RCC 7860 (cell line): Measurements from ENCODE around the gene KLHL26.

Source experiments
- DNase-seq: peaks from one replicate; pipeline ENCODE4 v3.0.0-alpha.2; 2015; ENCODE audit warnings: low spot score
- FAIRE-seq: peaks from 2 replicates; lab custom pipeline; 2012; peaks lifted over from hg19 to GRCh38; lab: Jason Lieb, UNC

The KLHL26 gene

DNA sequence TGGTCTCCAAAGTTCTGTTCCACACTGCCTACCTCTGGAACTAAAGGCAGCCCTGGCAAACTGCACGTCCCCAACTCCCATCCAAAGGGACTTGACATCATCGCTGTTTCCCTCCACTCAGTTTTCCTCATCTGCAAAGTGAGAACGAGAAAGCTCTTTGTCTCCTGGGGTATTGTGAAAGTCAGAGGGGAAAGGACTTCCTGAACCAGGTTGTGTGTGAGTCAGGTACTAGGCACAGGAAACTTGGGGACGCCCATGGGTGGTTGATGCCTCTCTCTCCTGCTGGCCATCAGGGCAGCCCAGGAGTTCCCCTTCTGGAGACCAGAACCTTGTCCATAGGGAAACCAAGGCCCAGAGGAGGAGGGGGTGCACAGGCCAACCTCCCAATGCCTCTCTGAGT lies 35.0 kb upstream of the KLHL26 start:
- DNase-seq (no peak), FAIRE-seq (no peak)

DNA sequence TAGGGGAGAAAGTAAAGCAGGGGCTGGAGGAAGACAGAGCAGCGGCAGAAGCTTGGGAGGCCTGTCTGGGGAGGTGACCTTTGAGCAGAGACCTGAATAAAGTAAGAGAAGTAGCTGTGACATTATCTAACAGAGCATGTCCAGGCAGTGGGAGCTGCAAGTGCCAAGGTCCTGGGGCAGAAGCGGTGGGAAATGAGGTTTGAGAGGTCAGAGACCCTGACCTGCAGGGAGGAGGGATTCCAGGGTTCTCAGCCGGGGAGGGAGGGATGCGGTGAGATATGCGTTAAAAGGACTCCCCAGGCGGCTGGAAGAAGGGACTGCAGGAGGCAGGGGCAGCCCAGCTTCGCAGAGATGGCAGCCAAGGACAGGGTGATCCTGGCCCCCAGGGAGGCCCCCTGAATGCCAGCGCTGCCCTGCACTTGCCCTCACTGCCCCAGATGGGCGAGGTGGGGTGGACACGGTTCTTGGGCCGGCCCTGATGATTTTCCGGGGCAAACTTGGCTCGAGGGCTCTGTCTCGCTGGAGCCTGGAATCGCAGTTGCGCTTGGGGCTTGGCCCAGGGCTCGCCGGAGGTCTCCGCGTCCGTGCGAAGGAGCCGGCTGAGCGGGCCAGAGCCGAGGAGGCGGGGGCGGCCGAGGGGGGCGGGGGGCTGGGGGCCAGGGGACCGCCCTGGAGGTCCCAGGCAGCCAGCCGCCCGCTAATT lies 33.4 kb upstream of the KLHL26 start:
- no peak for DNase-seq
- no peak for FAIRE-seq

DNA sequence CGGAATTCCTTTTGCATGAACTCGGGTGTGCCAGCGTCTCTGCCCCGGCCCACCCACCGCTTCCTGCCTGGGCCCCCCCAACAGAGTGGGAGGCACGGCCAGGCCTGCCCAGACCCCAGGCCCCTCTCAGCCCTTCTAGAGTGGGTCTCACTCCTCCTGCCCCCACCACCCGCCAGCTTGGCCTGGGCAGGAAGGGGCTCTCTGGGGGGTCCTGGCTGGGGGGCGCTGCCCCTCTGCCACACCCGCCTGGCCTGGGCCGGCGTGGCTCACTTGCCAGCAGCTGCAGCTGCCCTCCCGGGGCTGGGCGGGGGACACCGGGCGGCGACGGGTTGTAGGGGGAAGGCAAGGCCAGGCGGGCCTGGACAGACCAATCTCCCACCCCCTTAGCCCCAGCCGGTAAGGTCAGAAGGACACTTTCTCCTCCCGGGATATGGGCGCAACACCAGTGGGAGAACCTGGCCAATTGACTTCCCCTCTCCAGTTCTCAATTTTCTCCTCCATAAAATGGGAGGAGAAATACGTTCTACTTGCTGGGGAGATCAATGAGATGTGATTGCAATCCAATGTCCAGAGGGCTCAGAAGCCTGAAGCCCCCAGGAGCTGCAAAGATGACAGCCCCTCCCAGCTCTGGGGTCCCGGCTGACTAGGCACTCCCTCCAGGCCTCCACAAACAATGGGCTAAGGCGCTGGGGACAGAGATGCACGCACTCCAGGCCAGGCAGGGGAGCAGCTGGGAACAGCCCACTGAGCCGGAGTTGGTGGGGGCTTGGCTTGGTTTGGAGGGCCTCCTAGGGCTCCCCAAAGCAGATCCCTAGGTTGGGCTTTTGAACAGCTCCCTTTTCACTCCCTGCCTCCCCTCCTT lies 32.6 kb upstream of the KLHL26 start:
- FAIRE-seq (no peak), DNase-seq (no peak)

DNA sequence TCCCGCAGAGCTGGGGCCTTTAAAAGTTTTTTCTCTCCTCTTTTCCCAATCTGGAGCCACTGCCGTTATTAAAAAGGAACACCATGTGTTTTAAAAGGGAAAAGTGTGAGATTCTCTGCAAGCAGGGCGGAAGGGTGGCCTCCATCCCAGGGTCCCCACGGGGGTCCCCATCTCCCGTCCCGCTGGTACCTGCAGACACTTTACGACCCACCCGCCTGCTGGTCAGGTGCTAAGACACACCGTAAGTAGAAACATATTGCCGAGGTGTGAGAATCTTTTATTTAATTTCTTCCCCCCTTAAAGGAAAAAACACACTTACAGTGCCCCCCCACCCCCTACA lies 32.0 kb upstream of the KLHL26 start:
- DNase-seq (no peak), FAIRE-seq (no peak)

DNA sequence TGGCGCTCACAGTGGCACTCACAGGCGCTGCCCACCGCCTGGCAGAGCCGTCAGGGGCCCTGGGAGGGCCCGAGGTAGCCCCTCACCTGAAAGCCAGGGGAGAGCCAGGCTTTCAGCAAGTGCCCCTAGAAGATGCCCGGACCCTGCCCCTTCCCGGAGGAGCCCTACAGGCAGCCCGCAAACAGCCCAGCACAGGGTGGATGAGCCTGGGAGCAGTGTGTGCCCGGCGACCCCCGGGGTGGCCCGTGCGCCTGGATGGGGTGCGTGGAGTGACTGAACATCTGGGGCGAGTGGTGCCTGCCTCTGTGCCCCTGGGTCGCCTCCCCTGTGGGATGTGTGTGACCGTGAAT lies 31.7 kb upstream of the KLHL26 start:
- DNase-seq (no peak), FAIRE-seq (no peak)

DNA sequence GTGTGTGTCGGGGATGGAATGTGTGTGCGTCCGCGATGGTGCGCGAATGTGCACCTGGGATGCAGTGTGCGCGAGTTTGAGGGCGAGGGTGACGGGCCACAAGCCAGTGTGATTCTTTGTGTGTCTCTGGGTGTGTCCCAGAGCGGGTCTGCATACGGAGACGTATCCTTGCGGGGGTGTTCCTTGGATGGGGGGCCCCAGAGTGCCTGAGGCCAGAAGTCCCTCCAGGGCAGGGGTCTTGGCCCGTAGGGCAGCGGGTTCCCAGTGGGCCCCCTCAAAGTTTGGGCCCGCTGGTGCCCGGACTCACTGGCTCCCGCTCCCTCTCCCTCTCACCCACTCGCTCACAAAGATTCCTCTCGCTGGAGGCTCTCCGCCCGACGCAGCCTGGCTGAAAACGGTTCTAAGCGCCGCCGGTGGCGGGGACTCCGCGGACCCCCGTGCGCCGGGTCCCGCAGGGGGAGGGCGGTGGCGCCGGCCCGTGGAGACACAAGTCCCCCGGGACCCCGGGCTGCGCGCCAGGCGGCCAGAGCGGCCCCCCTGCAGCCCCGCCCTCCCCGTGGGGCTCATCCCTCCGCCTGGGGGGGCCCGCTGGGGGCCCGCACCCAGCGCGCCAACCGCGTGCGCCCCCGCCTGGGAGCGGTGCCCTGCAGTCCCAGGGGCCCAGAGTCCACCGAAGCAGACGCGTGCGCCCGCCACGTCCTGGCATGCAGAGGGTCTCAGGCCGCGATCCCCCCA lies 31.1 kb upstream of the KLHL26 start:
- DNase-seq (no peak), FAIRE-seq (no peak)

DNA sequence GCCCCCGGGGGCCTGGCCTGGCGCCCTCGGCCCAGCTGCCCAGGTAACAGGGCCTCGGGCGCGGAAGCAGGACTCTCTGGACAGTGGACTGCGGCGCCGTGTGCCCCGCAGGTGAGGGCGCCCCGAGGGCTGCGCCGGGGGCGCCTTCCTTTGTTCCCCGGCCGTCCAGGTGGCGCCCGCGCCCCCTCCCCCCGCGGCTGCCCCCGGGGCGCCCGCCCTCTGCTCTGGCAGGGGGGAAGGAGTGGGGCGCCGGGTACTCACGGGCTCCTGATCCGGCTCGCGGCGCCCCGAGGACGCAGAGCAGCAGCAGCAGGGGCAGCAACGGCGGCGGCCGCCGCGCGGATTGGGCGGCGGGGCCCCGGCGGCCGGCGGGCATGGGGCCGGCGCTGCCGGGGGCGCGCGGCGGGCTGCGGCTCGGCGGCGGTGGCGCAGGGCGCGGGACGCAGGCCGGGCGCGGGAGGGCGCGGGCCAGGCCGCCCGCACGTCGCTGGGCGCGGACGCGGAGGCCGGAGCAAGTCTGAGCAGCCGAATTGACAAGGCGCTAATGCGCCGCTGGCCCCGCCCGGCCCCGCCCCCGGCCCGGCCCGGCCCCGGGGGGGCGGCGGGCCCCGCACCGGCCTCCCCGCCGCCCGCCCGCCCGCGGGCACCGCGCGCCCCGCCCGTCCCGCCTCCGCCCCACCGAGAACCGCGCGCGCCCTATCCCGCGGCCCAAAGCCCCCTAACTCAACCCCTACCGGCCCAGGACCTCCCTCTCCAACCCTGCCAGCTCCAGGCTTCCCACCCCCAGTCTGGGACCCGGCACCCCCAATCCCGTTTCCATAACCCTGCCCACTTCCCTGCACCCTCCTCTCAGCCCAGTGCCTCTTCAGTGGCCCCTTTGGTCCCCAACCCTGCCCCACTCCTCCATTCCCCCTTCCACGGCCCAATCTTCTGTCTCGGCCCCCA lies 30.3 kb upstream of the KLHL26 start, which contains the start of gene CRLF1:
CRLF1 (minus strand) TSS at position 519 of the 945 bp plus-strand sequence; CDS start at position 376, 143 bp downstream.
- FAIRE-seq (no peak), DNase-seq (no peak)

DNA sequence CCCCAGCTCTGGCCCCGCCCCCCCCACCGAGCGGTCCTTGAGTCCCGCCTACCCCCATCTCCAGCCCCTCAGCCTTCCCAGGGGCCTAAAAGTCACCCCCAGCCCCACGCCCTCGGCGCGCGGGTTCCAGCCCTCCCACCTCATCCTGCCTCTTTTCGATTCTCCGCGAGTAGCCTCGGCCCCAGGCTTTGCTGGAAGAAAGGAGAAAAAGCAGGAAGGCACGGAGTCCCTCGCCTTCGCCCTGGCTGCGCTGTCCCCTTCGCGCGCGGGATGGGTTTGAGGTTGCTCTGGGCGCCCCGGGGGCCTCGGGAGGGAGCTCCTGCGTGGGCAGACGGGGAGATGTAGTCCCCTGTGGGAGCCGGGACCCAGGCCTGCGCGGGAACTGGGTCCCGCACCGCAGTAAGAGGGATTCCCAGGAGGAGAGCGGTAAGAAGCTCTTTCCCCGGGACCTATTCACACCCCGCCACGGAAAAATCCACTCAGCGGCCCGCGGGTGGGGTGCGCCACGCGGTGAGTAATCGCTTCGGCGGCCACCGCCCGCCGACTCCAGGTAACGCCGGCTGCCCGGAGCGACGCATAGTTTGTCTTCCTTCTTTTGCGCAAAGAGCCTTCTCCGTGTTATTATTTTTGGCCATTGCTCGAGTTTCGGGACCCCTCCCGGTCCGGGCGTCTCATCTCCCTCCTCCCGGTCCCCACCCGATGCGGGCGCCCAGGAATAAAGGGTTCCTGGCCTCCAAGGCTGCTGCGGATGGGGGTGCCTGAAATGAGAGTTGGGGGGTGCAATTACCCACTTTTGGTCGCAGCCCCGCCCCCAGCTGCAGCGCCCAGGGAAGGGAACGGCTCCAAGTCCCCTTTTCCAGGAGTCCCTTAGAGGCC lies 29.4 kb upstream of the KLHL26 start:
- FAIRE-seq (no peak), DNase-seq (no peak)

DNA sequence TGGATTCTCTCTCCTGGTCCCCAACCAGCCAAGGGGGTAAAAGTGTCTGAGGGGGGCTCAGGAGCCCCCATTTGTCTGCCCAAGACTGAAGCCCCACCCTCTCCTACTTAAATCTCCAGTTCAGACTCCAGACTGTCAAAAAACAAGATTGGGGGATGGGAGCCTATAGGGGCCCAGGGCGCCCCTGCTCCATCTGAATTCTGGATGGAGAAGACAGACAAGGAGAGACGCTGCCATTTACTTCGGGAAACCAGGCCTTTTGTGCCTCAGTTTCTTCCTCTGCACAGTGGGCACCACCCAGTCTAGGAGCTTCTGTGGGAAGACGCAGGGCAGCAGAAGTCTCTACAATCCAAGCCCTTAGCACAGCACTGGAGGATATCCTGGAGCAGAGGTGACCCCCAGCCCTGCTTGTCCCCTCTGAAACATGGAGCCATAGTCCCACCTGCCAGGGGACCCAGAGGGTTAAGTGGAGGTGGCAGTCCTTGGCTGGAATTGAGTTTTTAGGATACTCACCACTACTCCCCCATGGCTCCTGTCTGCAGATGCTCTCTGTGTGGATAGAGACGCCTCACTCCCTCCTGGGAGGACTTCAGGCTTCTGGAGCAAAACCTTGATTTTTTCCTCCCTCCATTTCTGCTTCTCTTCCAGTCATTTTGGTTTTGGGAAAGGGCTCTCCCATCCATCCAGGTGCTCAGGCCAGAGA lies 28.6 kb upstream of the KLHL26 start:
- FAIRE-seq (no peak), DNase-seq (no peak)

DNA sequence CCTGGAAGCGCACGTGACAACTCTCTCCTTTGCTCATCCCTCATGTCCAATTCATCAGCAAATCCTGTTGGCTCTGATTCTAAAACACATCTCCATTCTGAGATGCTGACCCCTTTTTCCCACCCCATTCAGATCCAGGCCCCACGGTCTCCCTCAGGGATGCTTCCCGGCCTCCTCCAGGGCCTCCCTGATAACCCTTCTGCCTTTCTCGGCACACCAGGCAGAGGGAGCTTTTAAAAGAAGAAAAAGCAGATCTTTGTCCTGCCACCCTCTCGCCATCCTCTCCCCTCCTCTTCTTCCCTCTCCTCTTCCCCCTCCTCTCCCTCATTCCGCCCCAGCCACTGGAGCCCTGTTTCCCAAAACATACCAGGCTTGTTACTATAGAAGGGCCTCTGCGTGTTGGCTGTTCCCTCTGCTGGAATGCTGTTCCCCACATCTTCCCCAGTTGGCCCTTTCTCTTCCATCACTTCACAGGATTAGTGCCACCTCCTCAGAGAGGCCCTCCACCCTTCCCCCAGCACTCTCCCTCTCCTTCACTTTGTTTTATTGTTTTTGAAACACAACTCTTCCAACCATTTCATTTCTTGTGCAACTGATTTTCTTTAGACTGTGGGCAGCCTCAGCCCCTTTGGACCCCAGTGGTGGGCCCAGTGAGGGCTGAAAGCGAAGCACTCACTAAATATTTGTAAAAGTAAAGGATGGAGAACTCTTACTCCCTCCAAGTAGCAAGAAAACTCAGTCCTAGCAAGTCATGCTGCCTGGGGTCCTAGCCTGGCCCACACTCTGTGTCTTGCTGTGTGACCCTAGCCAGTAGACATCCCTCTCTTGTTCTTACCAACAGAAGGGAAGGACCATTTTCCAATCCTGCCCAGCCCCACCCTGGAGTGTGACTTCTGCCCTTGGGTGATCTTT lies 27.8 kb upstream of the KLHL26 start:
- DNase-seq: no peak
- no peak for FAIRE-seq

DNA sequence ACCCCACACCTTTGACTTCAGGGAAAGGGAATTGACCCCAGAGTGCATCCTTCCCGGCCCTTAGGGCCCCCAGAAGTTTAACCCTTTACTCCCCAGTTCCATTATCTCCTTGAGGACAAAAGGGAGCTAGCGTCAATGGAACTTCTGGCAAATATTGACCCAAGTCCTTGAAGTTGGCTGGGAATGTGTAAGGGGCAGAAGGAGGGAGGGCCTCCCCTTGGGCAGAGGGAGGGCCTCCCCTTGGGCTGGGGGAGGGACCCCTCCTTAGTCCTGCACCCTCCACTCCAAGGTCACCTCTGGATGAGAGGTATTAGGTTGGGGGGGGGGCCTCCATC lies 27.1 kb upstream of the KLHL26 start:
- no peak for FAIRE-seq
- no peak for DNase-seq

DNA sequence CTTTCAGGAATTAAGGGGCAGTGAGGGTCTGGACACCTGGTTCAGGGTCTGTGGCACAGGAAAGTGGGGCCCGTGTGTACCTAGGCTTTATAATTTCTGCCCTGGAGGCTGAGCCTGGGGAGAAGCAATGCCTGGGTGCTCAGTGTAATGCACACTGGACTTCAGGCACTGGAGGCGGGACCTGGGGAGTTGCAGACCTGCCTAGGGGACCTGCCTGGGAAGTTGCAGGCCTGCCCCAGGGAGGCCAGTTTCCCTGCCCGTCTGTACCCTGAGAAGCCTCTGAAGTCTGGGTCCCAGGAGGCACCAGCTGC lies 26.6 kb upstream of the KLHL26 start:
- no peak for FAIRE-seq
- DNase-seq: no peak

DNA sequence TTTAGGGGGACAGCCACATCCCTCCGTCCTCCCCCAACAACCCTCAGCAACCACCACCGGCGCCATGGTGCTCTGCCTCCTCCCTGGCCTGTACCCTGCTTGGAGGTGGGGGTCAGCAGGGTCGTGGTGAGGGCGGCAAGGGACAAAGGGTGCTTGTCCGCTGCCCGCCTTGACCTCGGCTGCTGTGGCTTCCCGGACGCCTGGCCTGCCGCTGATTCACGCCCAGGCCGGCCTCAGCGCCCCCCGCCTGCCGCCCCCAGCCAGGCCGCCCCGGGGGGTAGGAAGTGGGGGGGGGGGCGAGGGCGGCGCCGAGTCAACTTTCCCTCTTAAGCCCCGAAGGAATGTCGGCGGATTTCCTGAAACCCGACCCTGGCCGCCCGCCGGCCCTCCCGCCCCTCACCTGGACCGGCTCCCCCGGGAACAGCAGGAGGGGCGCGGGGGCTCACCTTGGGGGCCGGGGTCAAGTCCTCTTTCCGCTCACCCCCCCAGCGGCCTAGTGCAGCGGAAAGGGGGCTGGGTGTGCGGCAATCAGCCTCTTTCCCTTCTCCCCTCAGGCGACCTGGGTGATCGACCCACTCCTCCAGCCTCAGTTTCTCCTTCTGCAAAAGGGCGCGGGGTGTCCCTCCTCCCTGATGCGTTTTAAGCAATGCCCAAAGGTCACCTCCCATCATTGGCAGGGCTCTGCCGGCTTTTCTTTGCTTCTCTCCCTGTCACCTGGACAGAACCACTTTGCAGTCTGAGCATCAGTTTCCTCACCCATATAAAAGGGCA lies 26.1 kb upstream of the KLHL26 start:
- DNase-seq: no peak
- FAIRE-seq: no peak

DNA sequence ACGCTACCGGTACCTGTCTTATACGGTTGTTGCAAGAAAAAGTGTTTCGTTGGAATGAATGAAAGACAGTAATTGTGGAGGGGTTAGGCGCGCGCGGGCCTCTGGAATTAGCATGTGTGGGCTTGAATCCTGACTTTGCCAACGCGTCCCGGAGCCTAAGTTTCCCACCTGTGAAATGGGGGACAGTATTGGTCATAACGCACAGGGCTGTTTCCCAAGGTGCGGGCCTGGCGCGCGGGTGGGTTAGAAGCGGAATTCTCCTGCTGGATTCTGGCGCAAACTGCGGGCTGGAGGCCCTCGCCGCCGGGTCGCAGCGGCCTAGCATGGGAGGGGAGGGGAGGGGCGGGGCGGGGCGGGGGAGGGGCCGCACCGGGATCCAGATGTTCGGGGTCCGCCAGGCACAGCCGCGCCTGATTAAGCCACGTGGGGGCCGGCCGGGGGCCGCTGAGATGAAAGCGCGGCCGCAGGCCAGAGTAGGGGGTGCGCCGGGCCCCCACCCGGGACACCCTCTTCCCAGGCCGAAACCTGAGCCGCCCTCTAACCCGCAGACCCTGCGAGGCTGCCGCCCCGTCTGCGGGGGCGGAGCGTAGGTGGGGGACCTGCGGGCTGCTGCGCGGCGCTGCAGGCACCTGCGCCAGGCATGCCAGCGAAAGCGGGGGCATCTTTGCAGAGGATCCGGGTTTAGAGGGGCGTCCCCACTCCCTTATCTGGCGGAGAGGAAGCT lies 25.3 kb upstream of the KLHL26 start:
- no peak for DNase-seq
- no peak for FAIRE-seq

DNA sequence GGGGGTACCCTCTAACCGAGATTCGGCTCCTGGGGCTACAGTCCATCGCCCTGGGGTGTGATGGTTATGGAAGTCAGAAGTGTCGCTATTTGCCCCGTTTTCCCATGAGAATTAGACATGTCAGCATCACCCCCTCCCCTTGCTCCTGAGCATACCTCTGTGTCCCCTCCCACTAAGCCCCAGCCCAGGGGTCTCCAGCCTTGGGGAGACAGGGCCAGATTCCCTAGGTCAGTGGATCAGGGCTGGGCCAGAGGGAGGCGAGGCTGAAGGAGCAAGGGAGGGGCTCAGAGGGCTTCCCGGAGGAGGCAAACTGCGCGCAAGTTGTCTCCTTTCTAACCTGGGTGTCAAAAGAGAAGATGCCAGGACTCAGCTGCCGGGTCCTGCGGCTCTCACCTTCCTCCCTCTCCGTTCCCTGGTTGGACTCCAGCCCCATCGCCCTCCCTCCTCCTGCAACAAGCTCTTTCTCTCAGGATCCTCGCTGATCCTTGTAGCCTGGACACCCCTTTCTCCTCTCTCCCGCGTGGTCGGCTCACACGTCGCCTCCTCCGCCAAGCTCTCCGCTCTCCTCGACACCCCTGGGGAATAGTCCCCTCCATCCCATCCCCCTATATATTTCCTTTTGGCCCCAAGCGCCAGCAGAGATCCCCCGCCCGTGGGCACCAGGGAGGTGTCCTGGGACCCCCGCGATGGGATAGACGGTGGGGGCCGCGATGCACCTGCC lies 24.6 kb upstream of the KLHL26 start:
- FAIRE-seq: no peak

More for the DNA sequence above, 24.6 kb upstream of the KLHL26 start:
- no peak for DNase-seq
